BLaER1 treated with 17β-estradiol and CSF1 and Interleukin-3, amounts not matched to agents 10 nM and 100 nM (cell line): Measurements from ENCODE around the gene LGMN.

Experiments
- H3K27ac ChIP-seq, 11 experiments: shearing (Covaris generic); formaldehyde crosslinking; 2 replicates each; pipeline ENCODE4 v1.8.1; 2022
- H3K27me3 ChIP-seq, 11 experiments: shearing (Covaris generic); formaldehyde crosslinking; 2 replicates each; pipeline ENCODE4 v1.8.1; 2022
- H3K36me3 ChIP-seq, 11 experiments: shearing (Covaris generic); formaldehyde crosslinking; 2 replicates each; pipeline ENCODE4 v1.8.1; 2022
- H3K4me1 ChIP-seq, 10 experiments: shearing (Covaris generic); formaldehyde crosslinking; 2 replicates each; pipeline ENCODE4 v1.8.1; 2022
- H3K4me2 ChIP-seq, 11 experiments: shearing (Covaris generic); formaldehyde crosslinking; 2 replicates each; pipeline ENCODE4 v1.8.1; 2022
- H3K4me3 ChIP-seq, 10 experiments: shearing (Covaris generic); formaldehyde crosslinking; 2 replicates each; pipeline ENCODE4 v1.8.1; 2022
- H3K9ac ChIP-seq, 11 experiments: shearing (Covaris generic); formaldehyde crosslinking; 2 replicates each; pipeline ENCODE4 v1.8.1; 2022
- H3K9me3 ChIP-seq, 11 experiments: shearing (Covaris generic); formaldehyde crosslinking; replicated peaks in 1 of 11; 2 replicates each; pipeline ENCODE4 v1.8.1; 2022
- H4K20me1 ChIP-seq, 11 experiments: shearing (Covaris generic); formaldehyde crosslinking; 2 replicates each; pipeline ENCODE4 v1.8.1; 2022
- Cebpa-rat ChIP-seq, 11 experiments: shearing (Covaris generic); IDR thresholded peaks; 2 replicates each; pipeline ENCODE4 v1.8.1; 2022

The LGMN gene

GRCh38 chr14:92660571-92660970 lies 87.9 kb downstream of the LGMN start:
- Histone ChIP-seq H3K36me3 (peaks cover 0 to 89% (median 67%) of the 10 kb centered on the region in 11 experiments; a peak in 20 of 22 replicates), H3K4me1 (peaks cover 81 to 100% (median 99%) of the 10 kb centered on the region in 10 experiments), H3K9ac (peak overlapping the region in 9 of 11 experiments; percentile 12 to 90 (median 67); a peak in 12 of 22 replicates), H3K4me2 (peak overlapping the region; percentile 63 to 100 (median 96)), H3K9me3 (peaks cover 0 to 6% (median 0%) of the 10 kb centered on the region in 11 experiments; a peak in 1 of 22 replicates), H3K4me3 (peak overlapping the region in 5 of 10 experiments; percentile 1 to 17 (median 8); a peak in 4 of 20 replicates), H3K27me3 (no peaks in the 10 kb centered on the region), H3K27ac (peak overlapping the region; percentile 66 to 99 (median 95); a peak in 21 of 22 replicates), H4K20me1 (peaks cover 0 to 42% (median 6%) of the 10 kb centered on the region in 11 experiments; a peak in 8 of 22 replicates)
- TF ChIP-seq Cebpa-rat (IDR thresholded peaks at IDR 0.05): no peak

- peak in 7 of 11 experiments; percentile 32 to 87 (median 45); a peak in 10 of 22 replicates for TF ChIP-seq Cebpa-rat (IDR thresholded peaks at IDR 0.05)
- peak overlapping the region; percentile 63 to 100 (median 96) for H3K4me2 ChIP-seq
- H3K36me3 ChIP-seq: peaks cover 0 to 95% (median 67%) of the 10 kb centered on the region in 11 experiments; a peak in 20 of 22 replicates
- peaks cover 0 to 6% (median 0%) of the 10 kb centered on the region in 11 experiments; a peak in 1 of 22 replicates for H3K9me3 ChIP-seq
- peaks cover 0 to 47% (median 6%) of the 10 kb centered on the region in 11 experiments; a peak in 8 of 22 replicates for H4K20me1 ChIP-seq
- H3K4me1 ChIP-seq: peaks cover 75 to 100% (median 100%) of the 10 kb centered on the region in 10 experiments
- H3K4me3 ChIP-seq: peak overlapping the region in 6 of 10 experiments; percentile 4 to 49 (median 28); a peak in 9 of 20 replicates
- H3K9ac ChIP-seq: peak overlapping the region; percentile 35 to 90 (median 74); a peak in 21 of 22 replicates
- peak overlapping the region; percentile 66 to 99 (median 95); a peak in 21 of 22 replicates for H3K27ac ChIP-seq
- H3K27me3 ChIP-seq: no peaks in the 10 kb centered on the region
Measured at GRCh38 chr14:92659765-92660561, 88.5 kb downstream of the LGMN start.

- Histone ChIP-seq H3K27me3 (peaks cover 0 to 5% (median under 1%) of the 10 kb centered on the region in 11 experiments; a peak in 11 of 22 replicates), H3K9ac (peak overlapping the region in 10 of 11 experiments; percentile 52 to 90 (median 74); a peak in 17 of 22 replicates), H3K4me1 (peaks cover 62 to 100% (median 95%) of the 10 kb centered on the region in 10 experiments), H3K4me3 (peak overlapping the region in 5 of 10 experiments; percentile 4 to 78 (median 40); a peak in 6 of 20 replicates), H3K9me3 (peaks cover 0 to 6% (median 0%) of the 10 kb centered on the region in 11 experiments; a peak in 1 of 22 replicates), H3K36me3 (peaks cover 0 to 92% (median 58%) of the 10 kb centered on the region in 11 experiments; a peak in 20 of 22 replicates), H3K27ac (peak overlapping the region; percentile 66 to 99 (median 95); a peak in 21 of 22 replicates), H3K4me2 (peak overlapping the region; percentile 63 to 100 (median 96)), H4K20me1 (peaks cover 0 to 49% (median 6%) of the 10 kb centered on the region in 11 experiments; a peak in 8 of 22 replicates)
- TF ChIP-seq Cebpa-rat (IDR thresholded peaks at IDR 0.05): no peak
Measured at GRCh38 chr14:92658684-92659083, 89.7 kb downstream of the LGMN start.

GRCh38 chr14:92658160-92658559 lies 90.3 kb downstream of the LGMN start:
- H3K4me3 ChIP-seq: peak overlapping the region in 5 of 10 experiments; percentile 11 to 95 (median 83); a peak in 7 of 20 replicates
- TF ChIP-seq Cebpa-rat (IDR thresholded peaks at IDR 0.05): no peak
- H3K4me2 ChIP-seq: peak overlapping the region; percentile 63 to 100 (median 96)
- H3K9me3 ChIP-seq: peaks cover 0 to 3% (median 0%) of the 10 kb centered on the region in 11 experiments; a peak in 1 of 22 replicates
- peaks cover 0 to 92% (median 56%) of the 10 kb centered on the region in 11 experiments; a peak in 20 of 22 replicates for H3K36me3 ChIP-seq
- peaks cover 0 to 54% (median 6%) of the 10 kb centered on the region in 11 experiments; a peak in 9 of 22 replicates for H4K20me1 ChIP-seq
- peaks cover 58 to 100% (median 91%) of the 10 kb centered on the region in 10 experiments for H3K4me1 ChIP-seq
- peak overlapping the region in 9 of 11 experiments; percentile 52 to 90 (median 74); a peak in 15 of 22 replicates for H3K9ac ChIP-seq
- peaks cover 0 to 11% (median 6%) of the 10 kb centered on the region in 11 experiments; a peak in 14 of 22 replicates for H3K27me3 ChIP-seq
- peak overlapping the region; percentile 61 to 99 (median 95); a peak in 21 of 22 replicates for H3K27ac ChIP-seq

- peak overlapping the region; percentile 63 to 100 (median 96) for H3K4me2 ChIP-seq
Measured at GRCh38 chr14:92657457-92658142, 90.8 kb downstream of the LGMN start.

GRCh38 chr14:92656306-92657081 lies 91.9 kb downstream of the LGMN start:
- Histone ChIP-seq H3K27me3 (peaks cover 0 to 24% (median 11%) of the 10 kb centered on the region in 11 experiments; a peak in 14 of 22 replicates), H3K9me3 (peaks cover 0 to 3% (median 0%) of the 10 kb centered on the region in 11 experiments; a peak in 1 of 22 replicates), H3K9ac (peak overlapping the region in 8 of 11 experiments; percentile 22 to 94 (median 88); a peak in 14 of 22 replicates), H3K4me2 (peak overlapping the region in 10 of 11 experiments; percentile 80 to 100 (median 96); a peak in 21 of 22 replicates), H4K20me1 (peaks cover 0 to 61% (median 7%) of the 10 kb centered on the region in 11 experiments; a peak in 9 of 22 replicates), H3K36me3 (peaks cover 0 to 77% (median 42%) of the 10 kb centered on the region in 11 experiments; a peak in 19 of 22 replicates), H3K4me1 (peaks cover 57 to 97% (median 78%) of the 10 kb centered on the region in 10 experiments), H3K27ac (peak overlapping the region; percentile 10 to 99 (median 95); a peak in 20 of 22 replicates), H3K4me3 (peak overlapping the region in 6 of 10 experiments; percentile 78 to 97 (median 84); a peak in 12 of 20 replicates)
- no peak for TF ChIP-seq Cebpa-rat (IDR thresholded peaks at IDR 0.05)

More at GRCh38 chr14:92657457-92658142, 90.8 kb downstream of the LGMN start:
- Histone ChIP-seq H3K27me3 (peaks cover 0 to 16% (median 9%) of the 10 kb centered on the region in 11 experiments; a peak in 14 of 22 replicates), H3K4me1 (peaks cover 58 to 100% (median 86%) of the 10 kb centered on the region in 10 experiments), H3K36me3 (peaks cover 0 to 88% (median 53%) of the 10 kb centered on the region in 11 experiments; a peak in 19 of 22 replicates), H3K27ac (peak overlapping the region; percentile 61 to 99 (median 95); a peak in 21 of 22 replicates), H3K9ac (peak overlapping the region; percentile 34 to 94 (median 74); a peak in 18 of 22 replicates), H3K9me3 (peaks cover 0 to 3% (median 0%) of the 10 kb centered on the region in 11 experiments; a peak in 1 of 22 replicates), H4K20me1 (peaks cover 0 to 60% (median 7%) of the 10 kb centered on the region in 11 experiments; a peak in 9 of 22 replicates), H3K4me3 (peak overlapping the region in 6 of 10 experiments; percentile 11 to 95 (median 82); a peak in 10 of 20 replicates)
- TF ChIP-seq Cebpa-rat (IDR thresholded peaks at IDR 0.05): no peak
